Dermis blood vessel endothelial cell (primary cell): ENCODE measurements around the gene FBRS. TPM values are rescaled to one million over a fixed set of nuclear protein-coding genes. Genes with fewer than 3 reads are reported as not detected.

ENCODE experiments used
- DNase-seq: peaks from one replicate; pipeline ENCODE4 v3.0.0; 2010
- total RNA-seq: library from RNA; depleted of rRNA; stranded (reverse); fragments of >200 nt; gene quantifications from 2 replicates; pipeline ENCODE4 v1.2.3, GENCODE V29; 2014

Gene FBRS
- total RNA-seq, 1 donor from 2014 or later, result 20.6 TPM

- no peak for DNase-seq
Observed at GRCh38 chr16:30644334-30644830, 13.8 kb upstream of the FBRS start.

- DNase-seq, result no peak
Observed at GRCh38 chr16:30645727-30646126, 12.5 kb upstream of the FBRS start.

GRCh38 chr16:30647274-30647571 is 11.0 kb upstream of the FBRS start:
- no peak for DNase-seq

GRCh38 chr16:30649725-30650368 is 8.4 kb upstream of the FBRS start:
- DNase-seq, result no peak

- peak; percentile 100 for DNase-seq
Observed at GRCh38 chr16:30650369-30651123, 7.7 kb upstream of the FBRS start, which contains the start of gene PRR14. Gene PRR14 (plus strand): TSS chr16:30650960. CDS start chr16:30651646, 686 bp downstream.

- peak; percentile 82 for DNase-seq
Observed at GRCh38 chr16:30651124-30652004, 6.9 kb upstream of the FBRS start.

GRCh38 chr16:30652005-30652296 is 6.3 kb upstream of the FBRS start:
- no peak for DNase-seq

GRCh38 chr16:30652718-30653117 is 5.5 kb upstream of the FBRS start:
- DNase-seq, result no peak

GRCh38 chr16:30654856-30655255 is 3.4 kb upstream of the FBRS start:
- no peak for DNase-seq

GRCh38 chr16:30655815-30656347 is 2.4 kb upstream of the FBRS start:
- no peak for DNase-seq

GRCh38 chr16:30656388-30656787 is 1.8 kb upstream of the FBRS start:
- DNase-seq, result no peak

- DNase-seq, result no peak
Observed at GRCh38 chr16:30656974-30657865, 1.0 kb upstream of the FBRS start.

- peak; percentile 98 for DNase-seq
Observed at GRCh38 chr16:30658731-30659506, 688 bp downstream of the FBRS start.

GRCh38 chr16:30659507-30660423 is 1.5 kb downstream of the FBRS start:
- peak; percentile 42 for DNase-seq

GRCh38 chr16:30660424-30661261 is 2.4 kb downstream of the FBRS start:
- peak; percentile 40 for DNase-seq

GRCh38 chr16:30662449-30662848 is 4.2 kb downstream of the FBRS start:
- DNase-seq, result no peak

GRCh38 chr16:30663038-30663437 is 4.8 kb downstream of the FBRS start:
- no peak for DNase-seq

- no peak for DNase-seq
Observed at GRCh38 chr16:30663820-30664219, 5.6 kb downstream of the FBRS start.

- no peak for DNase-seq
Observed at GRCh38 chr16:30664616-30665109, 6.4 kb downstream of the FBRS start.
